HL-60 (cell line): ENCODE data around the gene DNAH14.

ENCODE experiments used
- CTCF ChIP-seq: IDR thresholded peaks from one replicate; pipeline ENCODE4 v1.5.1; 2011; ENCODE audit warnings: low read length, control low read depth, inconsistent platforms; ENCODE audit not compliant: insufficient read depth
- GABPA ChIP-seq: IDR thresholded peaks from 2 replicates; pipeline ENCODE4 v1.6.1; 2012; ENCODE audit warnings: low read depth
- POLR2AphosphoS5 ChIP-seq: IDR thresholded peaks from 2 replicates; pipeline ENCODE4 v1.6.1; 2012; ENCODE audit warnings: low read depth
- REST ChIP-seq: IDR thresholded peaks from 2 replicates; pipeline ENCODE4 v1.6.1; 2012; ENCODE audit warnings: low read depth; ENCODE audit not compliant: insufficient replicate concordance

- TF ChIP-seq CTCF (no peak), POLR2AphosphoS5 (no peak), GABPA (no peak), REST (no peak)
Observed at GRCh38 chr1:225400968-225401367, 471.5 kb downstream of the DNAH14 start.
